Left forelimb (tissue), 1 donor: ENCODE data around the gene NOM1.

Source experiments
- DNase-seq: peaks from one replicate; pipeline ENCODE4 v3.0.0-alpha.2; 2018; ENCODE audit warnings: low spot score

Gene NOM1

GRCh38 chr7:156984174-156984891, 34.8 kb downstream of the NOM1 start:
- DNase-seq = no peak

- DNase-seq = no peak
Observed at GRCh38 chr7:156985101-156985992, 35.8 kb downstream of the NOM1 start.

GRCh38 chr7:156986378-156986777, 36.9 kb downstream of the NOM1 start:
- no peak for DNase-seq

GRCh38 chr7:156988343-156989185, 39.1 kb downstream of the NOM1 start:
- no peak for DNase-seq

GRCh38 chr7:156989766-156990535, 40.4 kb downstream of the NOM1 start:
- DNase-seq = no peak

GRCh38 chr7:156993021-156993924, 43.8 kb downstream of the NOM1 start:
- DNase-seq = no peak

GRCh38 chr7:156993925-156994235, 44.4 kb downstream of the NOM1 start:
- no peak for DNase-seq

- no peak for DNase-seq
Observed at GRCh38 chr7:156994417-156994816, 44.9 kb downstream of the NOM1 start.

GRCh38 chr7:156998988-156999957, 49.8 kb downstream of the NOM1 start:
- no peak for DNase-seq

GRCh38 chr7:156999958-157000726, 50.6 kb downstream of the NOM1 start:
- DNase-seq = no peak

GRCh38 chr7:157000741-157001653, 51.5 kb downstream of the NOM1 start:
- DNase-seq = no peak

GRCh38 chr7:157001920-157002818, 52.7 kb downstream of the NOM1 start:
- no peak for DNase-seq

GRCh38 chr7:157002819-157003421, 53.4 kb downstream of the NOM1 start:
- DNase-seq = no peak

GRCh38 chr7:157003445-157003755, 53.9 kb downstream of the NOM1 start:
- DNase-seq = no peak

GRCh38 chr7:157003756-157004520, 54.4 kb downstream of the NOM1 start:
- no peak for DNase-seq
